ENCODE results near the gene IFFO2.

GRCh38 chr1:18947570-18947969, 8.9 kb downstream of the IFFO2 start:
- TF ChIP-seq GATA2 (IDR thresholded peaks at IDR 0.05; ENCODE audit: low read depth, low read length) = no peak
- TF ChIP-seq GATA3 (IDR thresholded peaks at IDR 0.05; ENCODE audit: low read depth, low read length) = no peak

Data from SH-SY5Y (cell line).